DOHH2 (cell line): ENCODE results near the gene SLC37A1.

Experiments used
- EZH2phosphoT487 ChIP-seq: fragments of 200-600 bp; sonication (generic); IDR thresholded peaks from 2 replicates; pipeline ENCODE4 v1.6.1; 2017; ENCODE audit warnings: borderline replicate concordance, mild to moderate bottlenecking, antibody characterized with exemption, low read length, moderate library complexity, mixed read lengths
- TF ChIP-seq, protein P1 (sequence below): fragments of 200-600 bp; sonication (generic); IDR thresholded peaks from one replicate; pipeline ENCODE4 v1.5.1; 2014; ENCODE audit warnings: antibody characterized with exemption, mild to moderate bottlenecking, low read depth, low read length; ENCODE audit not compliant: poor library complexity, severe bottlenecking

- TF ChIP-seq, protein P1, sequence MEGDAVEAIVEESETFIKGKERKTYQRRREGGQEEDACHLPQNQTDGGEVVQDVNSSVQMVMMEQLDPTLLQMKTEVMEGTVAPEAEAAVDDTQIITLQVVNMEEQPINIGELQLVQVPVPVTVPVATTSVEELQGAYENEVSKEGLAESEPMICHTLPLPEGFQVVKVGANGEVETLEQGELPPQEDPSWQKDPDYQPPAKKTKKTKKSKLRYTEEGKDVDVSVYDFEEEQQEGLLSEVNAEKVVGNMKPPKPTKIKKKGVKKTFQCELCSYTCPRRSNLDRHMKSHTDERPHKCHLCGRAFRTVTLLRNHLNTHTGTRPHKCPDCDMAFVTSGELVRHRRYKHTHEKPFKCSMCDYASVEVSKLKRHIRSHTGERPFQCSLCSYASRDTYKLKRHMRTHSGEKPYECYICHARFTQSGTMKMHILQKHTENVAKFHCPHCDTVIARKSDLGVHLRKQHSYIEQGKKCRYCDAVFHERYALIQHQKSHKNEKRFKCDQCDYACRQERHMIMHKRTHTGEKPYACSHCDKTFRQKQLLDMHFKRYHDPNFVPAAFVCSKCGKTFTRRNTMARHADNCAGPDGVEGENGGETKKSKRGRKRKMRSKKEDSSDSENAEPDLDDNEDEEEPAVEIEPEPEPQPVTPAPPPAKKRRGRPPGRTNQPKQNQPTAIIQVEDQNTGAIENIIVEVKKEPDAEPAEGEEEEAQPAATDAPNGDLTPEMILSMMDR: no peak
- TF ChIP-seq EZH2phosphoT487: no peak
These were observed 5.0 kb downstream of the SLC37A1 start for GRCh38 chr21:42518626-42519025.
